Measurements from ENCODE around the gene THAP9.
"Not testable (repeated sequence)": the region's sequence is repeated elsewhere in the genome, so short reads cannot be mapped to it uniquely, and the experiment has no call there.

Gene THAP9

GRCh38 chr4:82900411-82901182, at the start of gene THAP9:
Gene THAP9, plus strand, starts transcription at chr4:82900735. Its CDS starts 68 bp downstream, at chr4:82900803.
- DNase-seq, result peak; percentile 99

- no peak for DNase-seq
Measured at GRCh38 chr4:82851318-82851717, 49.2 kb upstream of the THAP9 start.

- peak; percentile 58 for DNase-seq
Measured at GRCh38 chr4:82851885-82852750, 48.4 kb upstream of the THAP9 start.

GRCh38 chr4:82852751-82853285, 47.7 kb upstream of the THAP9 start:
- no peak for DNase-seq

- not testable (repeated sequence) for DNase-seq
Measured at GRCh38 chr4:82860487-82860886, 40.0 kb upstream of the THAP9 start.

- no peak for DNase-seq
Measured at GRCh38 chr4:82861529-82861928, 39.0 kb upstream of the THAP9 start.

GRCh38 chr4:82864336-82864979, 36.1 kb upstream of the THAP9 start:
- DNase-seq, result no peak

- peak; percentile 63 for DNase-seq
Measured at GRCh38 chr4:82865592-82865991, 34.9 kb upstream of the THAP9 start.

- not testable (repeated sequence) for DNase-seq
Measured at GRCh38 chr4:82866033-82866432, 34.5 kb upstream of the THAP9 start.

GRCh38 chr4:82866706-82867385, 33.7 kb upstream of the THAP9 start:
- no peak for DNase-seq

GRCh38 chr4:82868572-82868971, 32.0 kb upstream of the THAP9 start:
- DNase-seq, result no peak

GRCh38 chr4:82885410-82885809, 15.1 kb upstream of the THAP9 start:
- DNase-seq, result no peak

- DNase-seq, result no peak
Measured at GRCh38 chr4:82886147-82886942, 14.2 kb upstream of the THAP9 start.

GRCh38 chr4:82889287-82889686, 11.2 kb upstream of the THAP9 start:
- DNase-seq, result no peak

GRCh38 chr4:82890528-82890900, 10.0 kb upstream of the THAP9 start:
- DNase-seq, result no peak

- DNase-seq, result peak; percentile 97
Measured at GRCh38 chr4:82890901-82891706, 9.4 kb upstream of the THAP9 start, which contains the start of gene SEC31A. Gene SEC31A, minus strand, starts transcription at chr4:82891153. Its CDS starts 9,217 bp downstream, at chr4:82881936.

GRCh38 chr4:82891707-82892466, 8.6 kb upstream of the THAP9 start:
- no peak for DNase-seq

GRCh38 chr4:82892467-82892802, 8.1 kb upstream of the THAP9 start:
- DNase-seq, result no peak

- DNase-seq, result no peak
Measured at GRCh38 chr4:82893942-82894341, 6.6 kb upstream of the THAP9 start.

GRCh38 chr4:82896755-82897154, 3.8 kb upstream of the THAP9 start:
- no peak for DNase-seq
